Adrenal gland (tissue), 5 donors: Measurements from ENCODE around the gene CTDSPL.

Experiments
- POLR2A ChIP-seq, 2 donors: fragments of 450-650 bp; IDR thresholded peaks; one replicate each; pipeline ENCODE4 v1.6.1; 2017; ENCODE audit warnings: antibody characterized with exemption in 2 of 2, mild to moderate bottlenecking in 2 of 2, moderate library complexity in 1 of 2
- TF ChIP-seq, protein P1 (sequence below), 6 experiments: fragments of 450-650 bp in 4 of 6; fragments of 200-600 bp in 2 of 6; sonication (generic) in 1 of 6; IDR thresholded peaks; 1 replicate in 5 of 6; 2 replicates in 1 of 6; pipeline versions ENCODE4 v1.5.1 to v1.8.0; 2016 to 2021; ENCODE audit warnings: antibody characterized with exemption in 6 of 6, mild to moderate bottlenecking in 2 of 6, moderate library complexity in 1 of 6
- donor health status: DM: no; HTN: no; CAD: no.

DNA sequence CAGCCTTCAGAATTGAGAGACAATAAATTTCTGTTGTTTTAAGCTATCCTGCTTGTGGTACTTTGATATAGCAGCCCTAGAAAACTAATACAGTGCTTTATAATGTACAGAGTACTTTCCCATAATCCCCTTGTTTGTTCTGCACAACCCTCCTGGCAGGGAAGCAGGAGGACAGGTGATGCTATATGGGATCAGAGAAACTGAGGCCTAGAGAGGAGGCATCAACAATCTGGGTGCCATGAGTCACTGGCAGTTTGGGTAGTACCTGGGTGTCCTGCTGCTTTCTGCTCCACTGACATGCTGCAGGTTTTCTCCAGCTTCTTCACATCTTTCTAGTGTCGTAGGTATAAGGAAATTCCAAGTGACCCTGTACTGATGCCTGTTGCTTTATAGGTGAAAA lies 55.0 kb downstream of the CTDSPL start:
- TF ChIP-seq, protein P1, sequence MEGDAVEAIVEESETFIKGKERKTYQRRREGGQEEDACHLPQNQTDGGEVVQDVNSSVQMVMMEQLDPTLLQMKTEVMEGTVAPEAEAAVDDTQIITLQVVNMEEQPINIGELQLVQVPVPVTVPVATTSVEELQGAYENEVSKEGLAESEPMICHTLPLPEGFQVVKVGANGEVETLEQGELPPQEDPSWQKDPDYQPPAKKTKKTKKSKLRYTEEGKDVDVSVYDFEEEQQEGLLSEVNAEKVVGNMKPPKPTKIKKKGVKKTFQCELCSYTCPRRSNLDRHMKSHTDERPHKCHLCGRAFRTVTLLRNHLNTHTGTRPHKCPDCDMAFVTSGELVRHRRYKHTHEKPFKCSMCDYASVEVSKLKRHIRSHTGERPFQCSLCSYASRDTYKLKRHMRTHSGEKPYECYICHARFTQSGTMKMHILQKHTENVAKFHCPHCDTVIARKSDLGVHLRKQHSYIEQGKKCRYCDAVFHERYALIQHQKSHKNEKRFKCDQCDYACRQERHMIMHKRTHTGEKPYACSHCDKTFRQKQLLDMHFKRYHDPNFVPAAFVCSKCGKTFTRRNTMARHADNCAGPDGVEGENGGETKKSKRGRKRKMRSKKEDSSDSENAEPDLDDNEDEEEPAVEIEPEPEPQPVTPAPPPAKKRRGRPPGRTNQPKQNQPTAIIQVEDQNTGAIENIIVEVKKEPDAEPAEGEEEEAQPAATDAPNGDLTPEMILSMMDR (IDR thresholded peaks at IDR 0.05) = no peak
- TF ChIP-seq POLR2A (IDR thresholded peaks at IDR 0.05) = no peak
